Activated naive CD8-positive, alpha-beta T cell treated with anti-CD3 and anti-CD28 coated beads, Interleukin-2, amount 50 U/mL, for 16 hours (primary cell): ENCODE measurements around the gene MMEL1.
"Not testable (repeated sequence)": the region's sequence is repeated elsewhere in the genome, so short reads cannot be mapped to it uniquely, and the experiment has no call there.

Source experiments
- DNase-seq: peaks from one replicate; pipeline ENCODE4 v3.0.0-alpha.2; 2020; ENCODE audit warnings: low read depth, low spot score

MMEL1 gene

DNA sequence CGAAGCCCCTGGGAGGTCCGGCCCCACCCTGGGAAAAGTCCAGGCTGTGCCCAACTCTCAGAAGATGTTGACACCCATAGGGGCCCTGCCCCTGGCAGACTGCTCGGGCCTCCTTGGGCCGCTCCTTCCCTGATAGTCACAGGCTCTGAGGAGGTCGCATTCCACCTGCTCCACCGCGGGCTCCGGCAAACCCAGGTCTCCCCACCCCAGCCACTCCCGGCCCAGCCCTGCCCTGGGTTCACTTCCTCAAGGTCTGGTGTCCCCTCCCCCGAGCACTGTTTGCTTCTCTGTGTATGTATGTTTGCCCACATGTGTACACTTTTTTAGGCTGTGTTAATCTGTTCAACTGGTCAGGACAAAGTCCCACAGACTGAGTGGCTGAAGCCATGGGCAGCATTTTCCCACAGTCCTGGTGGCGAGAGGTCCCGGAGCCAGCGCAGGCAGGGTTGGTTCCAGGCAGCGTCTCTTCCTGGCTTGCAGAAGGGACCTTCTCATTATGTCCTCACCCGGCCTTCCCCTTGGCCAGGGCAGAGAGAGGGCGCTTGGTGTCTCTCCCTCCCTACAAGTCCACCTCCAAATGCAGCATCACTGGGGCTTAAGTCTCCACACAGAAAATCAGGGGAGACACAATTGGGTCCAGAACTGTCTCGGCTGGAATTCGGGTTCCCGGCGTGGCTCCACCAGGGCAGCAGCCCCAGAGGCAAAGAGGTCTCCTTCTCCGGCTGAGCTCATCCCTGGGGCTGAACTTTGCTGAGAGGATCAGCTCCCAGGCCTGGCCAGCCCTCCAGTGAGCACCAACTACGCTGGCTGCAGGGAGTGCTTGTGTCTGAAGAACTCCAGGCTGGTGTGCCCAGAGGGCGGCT, 56.8 kb downstream of the MMEL1 start:
- no peak for DNase-seq

DNA sequence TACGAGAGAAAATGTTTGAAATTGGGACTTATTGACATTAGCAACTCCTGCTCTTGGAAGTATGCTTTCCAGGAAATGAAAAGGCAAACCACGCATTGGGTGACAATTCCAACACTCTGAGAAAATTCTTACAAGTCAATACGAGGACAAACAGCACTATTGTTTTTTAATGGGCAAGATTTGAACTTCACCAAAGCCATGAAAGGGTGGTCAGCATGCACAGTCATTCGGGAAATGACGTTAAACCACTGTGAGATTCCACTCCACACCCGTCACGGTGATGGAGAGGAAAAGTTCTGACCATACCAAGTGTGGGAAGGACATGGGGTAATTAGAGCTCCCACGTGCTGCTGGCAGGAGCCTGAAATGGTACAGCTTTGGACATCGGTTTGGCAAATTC, 58.5 kb downstream of the MMEL1 start:
- no peak for DNase-seq

DNA sequence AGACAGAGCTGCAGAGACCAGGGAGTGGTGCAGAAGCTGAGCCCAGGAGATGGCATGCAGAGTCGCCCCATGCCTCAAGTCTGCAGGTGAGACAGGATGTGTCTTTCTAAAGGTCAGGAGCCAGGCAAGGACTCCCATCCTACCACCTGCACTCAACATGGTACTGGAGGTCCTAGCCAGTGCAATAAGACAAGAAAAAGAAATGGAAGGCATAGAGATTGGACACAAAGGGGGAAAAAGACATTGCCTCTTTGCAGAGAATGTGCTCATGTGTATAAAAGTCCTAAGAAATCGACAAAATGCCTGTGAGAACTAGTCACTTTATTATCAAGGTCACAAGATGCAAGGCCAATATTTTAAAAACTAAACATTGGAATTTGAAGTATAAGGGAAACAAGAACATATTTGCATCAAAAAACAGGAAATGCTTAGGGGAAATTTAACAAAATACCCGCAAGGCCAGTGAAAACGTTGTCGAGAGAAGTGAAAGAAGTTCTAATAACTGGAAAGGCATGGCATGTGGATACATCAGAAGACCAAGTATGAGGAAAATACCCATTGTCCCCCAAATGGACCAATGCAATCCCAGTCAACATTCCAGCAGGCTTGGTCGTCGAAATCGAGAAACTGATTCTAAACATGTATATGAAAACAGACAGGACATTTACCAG, 59.4 kb downstream of the MMEL1 start:
- DNase-seq = no peak

DNA sequence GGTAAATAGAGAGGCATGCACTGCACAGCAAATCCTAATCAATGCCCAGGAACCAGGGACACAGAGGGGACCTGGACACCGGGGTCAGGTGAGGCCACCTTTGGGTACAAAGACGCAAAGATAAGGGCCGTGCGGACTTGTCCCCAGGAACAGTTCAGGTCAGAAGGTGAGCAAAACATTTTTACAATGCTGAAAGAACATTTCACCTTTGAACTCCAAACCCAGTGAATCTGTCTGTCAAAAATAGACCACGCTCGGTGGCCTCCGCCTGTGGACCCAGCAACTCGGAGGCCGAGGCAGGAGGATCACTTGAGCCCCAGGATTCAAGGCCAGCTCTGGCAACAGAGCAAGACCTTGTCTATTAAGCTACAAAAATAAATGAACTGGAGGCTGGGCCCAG, 61.5 kb downstream of the MMEL1 start:
- DNase-seq = no peak

DNA sequence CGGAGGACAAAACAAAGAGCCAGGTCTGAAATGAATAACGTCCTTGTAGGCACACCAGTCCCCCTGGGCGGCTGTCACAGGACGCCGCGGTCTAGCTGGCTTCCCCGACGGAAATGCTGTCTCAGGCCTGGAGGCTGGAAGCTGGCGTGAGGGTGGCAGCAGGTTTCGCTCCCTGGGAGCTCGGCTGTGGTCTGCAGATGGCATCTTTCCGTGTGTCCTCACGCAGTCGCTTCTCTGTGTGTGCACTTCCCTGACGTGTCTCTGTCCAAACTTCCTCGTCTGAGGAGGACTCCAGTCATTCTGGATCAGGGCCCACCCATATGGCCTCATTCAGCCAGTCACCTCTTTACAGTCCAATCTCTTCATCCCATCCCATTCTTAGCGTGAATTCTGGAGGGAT, 62.5 kb downstream of the MMEL1 start:
- no peak for DNase-seq

DNA sequence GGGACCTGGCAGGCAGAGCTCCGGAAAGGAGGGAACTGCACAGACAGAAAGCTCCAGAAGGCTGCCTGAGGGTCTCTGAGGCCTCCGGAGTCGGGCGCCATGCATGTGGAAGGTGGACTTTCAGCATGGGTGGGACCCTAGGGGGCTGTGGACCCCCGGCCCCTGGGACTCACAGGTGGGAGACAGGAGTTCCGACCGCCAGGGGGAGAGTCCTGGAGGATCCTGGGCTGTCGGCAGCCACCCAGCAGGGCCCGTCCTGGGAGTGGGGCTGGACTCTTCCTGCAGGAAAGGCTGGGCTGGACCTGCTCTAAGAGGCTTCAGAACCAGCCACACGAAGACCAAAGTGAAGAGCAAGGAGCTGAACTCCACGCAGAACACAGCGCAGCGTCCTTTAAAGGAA, 63.1 kb downstream of the MMEL1 start:
- not testable (repeated sequence) for DNase-seq

DNA sequence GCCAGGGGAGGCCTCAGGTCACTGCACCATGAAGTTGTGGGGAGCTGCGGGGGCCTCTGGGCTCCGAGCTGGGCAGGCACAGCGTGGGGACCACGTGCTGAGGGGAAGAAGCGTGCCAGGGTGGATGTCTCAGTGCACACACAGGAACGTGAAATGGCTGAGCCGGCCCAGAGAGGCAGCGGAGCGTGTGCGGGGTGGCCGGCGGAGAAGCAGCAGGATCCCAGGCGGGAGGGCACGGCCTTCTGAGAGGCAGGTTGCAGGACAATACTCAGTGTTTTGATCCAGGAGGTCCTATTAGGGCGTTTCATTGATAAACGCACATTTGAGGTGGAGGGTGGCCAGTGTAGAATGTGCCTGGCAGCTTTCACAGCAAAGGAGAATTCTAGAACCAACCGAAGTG, 63.8 kb downstream of the MMEL1 start:
- no peak for DNase-seq

DNA sequence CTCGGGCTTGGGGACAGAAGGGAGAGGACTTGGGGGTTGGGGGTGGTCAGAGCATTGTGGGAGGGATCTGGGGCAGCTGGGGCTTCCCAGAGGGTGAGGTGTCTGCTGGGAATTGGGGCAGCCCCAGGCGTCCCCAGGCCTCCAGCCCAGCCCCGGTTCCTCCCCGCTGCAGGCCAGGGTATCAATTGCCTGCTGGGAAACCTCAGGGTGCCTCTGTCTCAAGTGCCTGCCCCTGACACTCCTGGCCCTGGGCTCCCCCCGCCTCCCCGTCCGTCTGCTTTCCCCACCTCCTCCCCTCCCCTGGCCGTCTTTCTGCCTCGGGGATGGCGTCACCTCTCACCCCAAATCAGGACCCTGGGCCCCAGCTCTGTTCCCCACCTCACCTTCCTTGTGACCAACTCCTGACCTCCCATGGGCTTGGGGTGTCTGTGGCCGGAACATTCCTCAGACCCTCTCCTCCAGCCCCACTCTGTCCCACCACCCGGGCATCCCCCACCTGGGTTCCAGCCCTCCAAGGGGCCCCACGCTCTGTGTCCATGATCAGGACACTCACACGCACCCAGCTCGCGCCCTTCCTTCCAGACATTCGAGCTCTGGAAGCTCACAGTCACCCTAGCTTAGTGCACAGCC, 64.5 kb downstream of the MMEL1 start:
- DNase-seq = not testable (repeated sequence)

DNA sequence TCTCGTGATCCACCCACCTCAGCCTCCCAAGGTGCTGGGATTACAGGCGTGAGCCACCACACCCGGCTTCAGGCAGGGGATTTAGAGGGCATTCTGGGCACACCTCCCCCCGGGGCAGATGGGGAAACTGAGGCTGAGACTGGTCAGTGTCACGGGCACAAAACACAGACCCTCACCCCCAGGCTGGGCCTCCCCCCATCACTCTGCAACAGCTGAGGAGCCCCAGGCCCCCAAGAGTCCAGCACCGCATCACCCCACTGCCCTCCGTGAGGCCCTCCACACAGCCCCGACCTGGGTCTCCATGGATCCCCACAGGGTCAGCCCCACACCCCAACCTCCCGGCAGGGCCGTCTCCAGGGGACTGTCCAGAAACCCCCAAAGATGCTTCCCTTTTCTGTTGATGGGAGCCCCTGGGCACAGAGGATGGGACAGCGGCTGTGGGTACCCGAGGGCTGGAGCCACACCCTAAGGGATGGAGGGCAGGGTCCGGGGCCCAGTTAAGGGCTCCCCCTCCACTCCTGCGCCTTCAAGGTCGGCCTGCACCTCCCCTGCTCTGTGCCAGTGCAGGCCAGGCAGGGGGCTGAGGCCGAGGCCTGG, 65.6 kb downstream of the MMEL1 start:
- no peak for DNase-seq

DNA sequence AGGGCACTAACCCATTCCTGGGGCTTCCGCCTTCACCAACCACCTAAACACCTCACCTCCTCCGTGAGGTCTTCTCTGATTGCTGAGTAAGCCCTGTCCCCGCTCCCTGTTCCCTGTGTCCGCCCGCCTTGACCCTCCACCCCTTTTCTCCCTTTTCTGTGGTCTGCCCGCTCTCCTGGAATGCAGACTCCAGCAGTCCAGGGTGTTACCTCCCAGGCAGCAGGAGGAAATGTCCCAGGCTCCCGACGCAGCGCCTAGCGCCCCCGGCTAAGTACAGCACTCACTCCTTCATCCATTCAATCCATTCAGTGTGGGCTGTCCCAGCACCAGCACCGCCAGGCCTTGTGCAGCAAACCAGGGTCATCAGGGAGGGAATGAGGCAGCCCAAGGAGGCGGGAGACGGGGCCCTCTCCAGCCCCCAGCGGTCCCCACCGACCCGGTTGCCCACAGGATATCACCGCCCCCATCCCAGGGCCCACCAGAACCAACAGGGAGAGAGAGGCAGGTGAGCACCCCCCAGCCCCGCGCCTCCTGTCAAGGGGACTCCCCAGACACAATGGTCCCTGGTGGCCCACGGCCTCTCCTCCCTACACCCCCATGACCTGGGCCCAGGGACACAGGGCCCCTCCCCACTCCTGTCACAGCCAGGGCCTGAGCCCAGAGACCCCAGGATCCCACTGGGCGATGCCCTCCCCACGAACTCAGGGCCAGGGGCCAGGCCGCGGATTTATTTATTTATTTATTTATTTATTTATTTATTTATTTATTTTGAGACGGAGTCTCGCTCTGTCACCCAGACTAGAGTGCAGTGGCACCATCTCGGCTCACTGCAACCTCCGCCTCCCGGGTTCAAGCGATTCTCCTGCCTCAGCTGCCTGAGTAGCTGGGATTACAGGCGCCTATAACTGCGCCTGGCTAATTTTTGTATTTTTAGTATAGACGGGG, 66.4 kb downstream of the MMEL1 start:
- DNase-seq = no peak

DNA sequence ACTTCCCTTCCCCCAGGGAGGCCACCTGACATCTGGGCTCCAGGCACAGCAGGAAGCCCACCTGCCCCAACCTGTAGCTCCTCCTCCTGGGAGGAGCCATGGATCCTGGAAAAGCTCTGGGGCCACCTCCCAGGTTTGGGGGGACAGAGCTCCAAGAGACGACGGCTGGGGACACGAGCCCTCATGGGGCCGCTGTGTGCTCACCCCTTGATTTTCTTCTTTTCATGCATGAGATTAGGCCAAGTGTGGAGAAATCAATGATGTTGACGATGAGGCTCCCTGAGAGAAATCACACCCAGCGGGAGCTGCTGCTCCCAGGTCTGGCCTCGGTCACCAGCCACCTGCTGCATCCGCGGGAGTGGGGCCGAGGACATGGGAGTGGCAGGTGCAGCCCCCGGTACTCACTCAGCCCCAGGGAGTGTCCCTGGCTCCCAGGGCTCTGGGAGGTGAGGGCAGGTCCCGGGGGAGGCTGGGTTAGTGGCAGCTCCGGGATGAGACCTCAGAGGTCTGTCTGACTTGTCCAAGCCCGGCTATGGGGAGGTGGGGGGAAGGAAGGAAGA, 67.9 kb downstream of the MMEL1 start:
- no peak for DNase-seq

DNA sequence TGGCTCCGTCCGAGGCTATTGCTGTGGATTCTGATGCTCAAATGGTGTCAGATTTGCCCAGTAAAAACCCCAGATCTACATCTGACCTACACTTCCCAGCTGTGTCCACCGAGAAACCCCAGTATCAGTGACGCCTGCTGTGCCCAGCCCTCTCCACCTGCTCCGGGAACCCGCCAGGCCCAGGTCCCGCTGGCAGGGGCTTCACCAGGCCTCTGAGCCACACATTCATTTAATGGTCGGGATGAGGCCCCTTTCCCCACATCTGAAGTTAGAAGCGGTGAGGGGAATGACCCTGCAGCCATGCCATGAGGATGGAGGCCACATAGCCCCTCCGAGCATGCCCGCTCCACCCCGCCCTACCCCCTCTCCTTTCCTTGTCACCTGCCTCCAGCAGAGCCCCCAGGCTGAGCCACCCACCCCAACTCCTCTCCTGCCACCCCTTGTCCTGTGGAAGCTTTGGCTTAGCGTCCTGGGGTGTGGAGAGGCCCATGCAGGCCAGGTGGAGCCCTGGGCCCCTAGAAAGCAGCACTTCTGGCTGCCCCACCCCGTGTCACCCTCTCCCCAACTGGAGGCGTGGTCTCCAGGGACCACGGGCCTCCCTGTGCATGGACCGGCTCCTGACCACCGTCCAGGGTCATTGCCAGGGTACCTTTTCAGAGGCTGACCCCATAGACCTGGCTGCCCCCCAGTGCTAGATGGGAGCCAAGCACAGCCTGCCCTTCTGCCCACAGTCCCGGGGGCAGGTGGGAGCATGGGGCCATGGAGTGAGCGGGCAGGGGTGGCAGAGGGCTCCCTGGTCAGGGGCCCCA, 68.6 kb downstream of the MMEL1 start:
- no peak for DNase-seq

DNA sequence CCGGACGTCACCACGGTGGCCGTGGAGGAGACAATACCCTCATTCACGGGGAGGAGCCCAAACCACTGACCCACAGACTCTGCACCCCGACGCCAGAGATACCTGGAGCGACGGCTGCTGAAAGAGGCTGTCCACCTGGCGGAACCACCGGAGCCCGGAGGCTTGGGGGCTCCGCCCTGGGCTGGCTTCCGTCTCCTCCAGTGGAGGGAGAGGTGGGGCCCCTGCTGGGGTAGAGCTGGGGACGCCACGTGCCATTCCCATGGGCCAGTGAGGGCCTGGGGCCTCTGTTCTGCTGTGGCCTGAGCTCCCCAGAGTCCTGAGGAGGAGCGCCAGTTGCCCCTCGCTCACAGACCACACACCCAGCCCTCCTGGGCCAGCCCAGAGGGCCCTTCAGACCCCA, 69.6 kb downstream of the MMEL1 start:
- no peak for DNase-seq

DNA sequence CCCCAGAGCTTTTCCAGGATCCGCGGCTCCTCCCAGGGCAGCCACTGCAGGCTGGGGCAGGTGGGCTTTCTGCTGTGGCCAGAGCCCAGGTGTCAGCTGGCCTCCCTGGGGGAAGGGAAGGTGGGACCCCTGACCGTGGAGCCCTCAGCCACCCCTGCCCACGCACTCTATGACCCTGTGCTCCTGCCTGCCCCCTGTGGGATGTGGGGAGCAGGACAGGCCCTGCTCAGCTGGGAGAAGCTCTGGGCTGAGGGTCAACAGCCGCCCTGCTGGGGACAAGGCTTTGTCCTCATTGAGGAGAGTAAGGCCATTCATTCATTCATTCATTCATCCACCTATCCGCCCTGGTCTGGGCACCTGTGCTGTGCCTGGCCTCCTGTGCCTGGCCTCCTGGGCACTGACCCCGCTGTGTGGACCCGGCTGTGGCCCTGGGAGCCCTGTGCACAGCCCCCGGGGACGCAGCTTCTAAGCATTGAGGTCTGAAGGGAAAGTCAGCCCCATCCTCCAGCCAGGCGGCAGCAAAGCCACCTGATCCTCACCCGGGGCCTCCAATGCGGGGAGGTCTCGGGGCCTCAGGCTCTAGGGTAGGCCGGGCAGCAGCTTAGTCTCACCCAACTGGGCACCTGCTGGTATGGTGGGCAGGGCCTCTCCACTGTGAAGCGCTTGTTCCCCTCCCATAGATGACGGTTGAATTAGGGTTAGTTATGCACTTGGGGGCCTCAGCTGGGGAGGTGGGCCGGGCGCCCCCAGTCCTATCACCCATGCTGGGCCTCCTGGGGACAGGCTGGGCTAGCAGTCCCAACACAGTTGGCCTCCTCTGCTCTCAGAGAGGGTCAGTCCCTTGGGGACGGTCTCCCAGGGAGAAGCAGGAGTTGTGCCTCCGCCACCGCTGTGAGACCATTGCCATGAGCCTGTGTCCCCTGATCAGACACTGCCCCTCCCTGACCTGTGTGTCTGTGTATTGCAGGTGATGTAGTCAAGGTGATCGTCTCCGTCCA, 70.6 kb downstream of the MMEL1 start:
- DNase-seq = no peak

DNA sequence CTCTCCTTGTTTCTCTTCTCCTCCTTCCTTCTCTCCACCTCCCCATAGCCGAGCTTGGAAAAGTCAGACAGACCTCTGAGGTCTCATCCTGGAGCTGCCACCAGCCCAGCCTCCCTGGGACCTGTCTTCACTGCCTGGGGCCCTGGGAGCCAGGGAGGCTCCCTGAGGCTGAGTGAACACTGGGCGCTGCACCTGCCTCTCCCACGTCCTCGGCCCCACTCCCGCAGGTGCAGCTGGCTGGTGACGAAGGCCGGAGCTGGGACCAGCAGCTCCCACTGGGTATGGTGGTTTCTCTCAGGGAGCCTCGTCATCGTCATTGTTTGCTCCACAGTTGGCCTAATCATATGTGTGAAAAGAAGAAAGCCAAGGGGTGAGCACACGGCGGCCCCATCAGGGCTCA, 71.4 kb downstream of the MMEL1 start:
- no peak for DNase-seq

DNA sequence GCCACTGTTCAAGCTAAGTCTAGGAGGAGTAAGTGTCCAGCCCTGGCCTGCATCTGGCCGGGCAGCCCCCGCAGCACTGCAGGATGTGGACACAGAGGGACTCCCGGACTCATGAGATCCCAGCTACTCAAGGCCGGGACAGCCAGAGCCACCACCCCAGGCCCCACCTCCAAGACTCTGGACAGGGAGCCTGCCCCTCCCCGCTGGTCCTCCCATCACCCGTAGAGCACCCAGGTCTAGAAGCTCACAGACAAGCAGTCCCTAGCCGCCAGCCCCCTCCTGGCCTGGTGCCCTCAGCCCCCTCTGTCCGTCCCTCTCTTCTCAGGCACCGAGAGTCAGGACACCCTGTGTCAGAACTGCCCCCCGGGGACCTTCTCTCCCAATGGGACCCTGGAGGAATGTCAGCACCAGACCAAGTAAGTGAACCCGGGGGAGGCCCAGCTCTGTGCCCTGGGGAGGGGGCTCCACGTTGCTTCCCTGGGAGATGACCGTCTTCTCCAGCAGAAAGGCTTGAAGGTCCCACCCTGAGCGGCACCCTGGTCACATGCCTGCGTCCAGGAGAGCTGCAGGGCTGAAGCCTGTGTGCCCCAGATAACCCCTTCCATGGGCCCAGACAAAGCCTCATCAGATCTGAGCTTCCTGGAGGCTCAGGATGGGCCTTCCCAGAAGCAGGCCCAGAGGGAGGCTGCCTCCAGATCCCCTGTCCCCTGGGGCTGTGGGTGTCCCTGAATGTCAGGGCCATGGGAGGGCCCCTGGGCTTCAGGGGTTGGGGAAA, 72.3 kb downstream of the MMEL1 start:
- DNase-seq = no peak

DNA sequence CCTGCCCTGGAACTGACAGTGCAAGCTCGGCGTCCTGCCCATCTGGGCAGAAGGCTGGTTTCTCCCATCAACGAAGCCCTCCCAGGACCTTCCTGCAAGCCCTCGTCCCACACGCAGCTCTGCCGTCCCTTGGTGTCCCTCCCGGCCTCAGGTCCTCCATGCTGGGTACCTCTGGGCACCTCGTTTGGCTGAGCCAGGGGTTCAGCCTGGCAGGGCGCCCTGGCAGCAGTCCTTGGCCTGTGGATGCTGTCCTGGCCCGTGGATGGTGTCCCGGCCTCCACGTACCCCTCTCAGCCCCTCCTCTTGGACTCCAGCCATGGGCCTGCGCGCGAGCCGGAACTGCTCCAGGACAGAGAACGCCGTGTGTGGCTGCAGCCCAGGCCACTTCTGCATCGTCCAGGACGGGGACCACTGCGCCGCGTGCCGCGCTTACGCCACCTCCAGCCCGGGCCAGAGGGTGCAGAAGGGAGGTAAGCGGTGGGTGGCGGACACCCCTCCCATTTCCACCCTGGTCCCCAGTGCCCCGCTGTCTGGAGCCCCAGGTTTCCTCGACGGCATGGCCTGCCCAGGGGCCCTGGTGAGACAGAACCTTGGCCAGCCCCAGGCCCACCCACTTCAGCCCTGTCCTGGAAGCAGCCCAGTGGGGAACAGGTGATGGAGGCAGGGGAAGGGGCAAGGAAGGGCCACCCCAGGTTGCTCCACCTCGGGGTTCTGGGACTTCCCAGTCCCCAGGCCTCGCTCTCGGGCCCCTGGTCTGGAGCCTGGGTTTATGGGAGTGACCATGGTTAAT, 73.1 kb downstream of the MMEL1 start:
- DNase-seq = no peak
